ENCODE data around the gene FAM107B. TPM values are rescaled to one million over a fixed set of nuclear protein-coding genes. Genes with fewer than 3 reads are reported as not detected.
A peak's percentile ranks its signal among the peaks of the same experiment; 100 is the strongest.
"Not testable (repeated sequence)": the region's sequence is repeated elsewhere in the genome, so short reads cannot be mapped to it uniquely, and the experiment has no call there.

The FAM107B gene
- total RNA-seq, 1 experiment from 2014 or later: 14.3 TPM

DNA sequence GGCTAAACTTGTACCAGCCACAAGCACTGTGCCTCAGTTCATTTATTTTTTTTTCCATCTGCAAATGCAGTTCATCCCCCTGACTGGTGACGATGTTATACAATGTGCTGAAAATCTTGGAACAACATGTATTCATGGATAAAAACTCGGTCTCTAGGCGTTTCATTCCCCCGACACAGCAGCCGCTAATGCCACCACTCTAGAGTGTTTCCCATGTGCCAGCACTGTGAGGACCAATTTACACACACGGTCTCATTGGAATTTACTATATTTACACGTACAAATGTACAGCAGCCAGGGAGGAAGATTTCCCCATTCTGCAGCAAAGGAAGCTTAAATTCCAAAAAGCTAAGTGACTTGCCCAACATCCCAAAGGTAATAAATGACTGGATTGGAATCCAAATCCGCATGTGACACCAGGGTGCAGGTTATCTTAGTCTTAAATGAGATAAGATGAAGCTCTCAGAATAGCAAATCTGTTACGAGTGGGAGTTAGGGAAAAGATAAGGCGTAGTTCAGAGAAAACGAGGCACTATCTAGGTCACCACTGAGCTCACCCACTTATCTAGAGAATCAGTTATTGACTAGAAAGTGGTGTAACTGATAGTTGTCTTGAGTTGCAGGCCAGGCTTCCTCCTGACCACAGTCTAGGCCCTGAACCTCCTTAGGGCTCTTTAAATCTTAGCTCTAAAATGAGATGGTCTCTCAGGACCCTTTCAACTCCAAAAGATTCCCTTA lies 36.7 kb downstream of the FAM107B start:
- no peak for DNase-seq (ENCODE audit: low read depth)

DNA sequence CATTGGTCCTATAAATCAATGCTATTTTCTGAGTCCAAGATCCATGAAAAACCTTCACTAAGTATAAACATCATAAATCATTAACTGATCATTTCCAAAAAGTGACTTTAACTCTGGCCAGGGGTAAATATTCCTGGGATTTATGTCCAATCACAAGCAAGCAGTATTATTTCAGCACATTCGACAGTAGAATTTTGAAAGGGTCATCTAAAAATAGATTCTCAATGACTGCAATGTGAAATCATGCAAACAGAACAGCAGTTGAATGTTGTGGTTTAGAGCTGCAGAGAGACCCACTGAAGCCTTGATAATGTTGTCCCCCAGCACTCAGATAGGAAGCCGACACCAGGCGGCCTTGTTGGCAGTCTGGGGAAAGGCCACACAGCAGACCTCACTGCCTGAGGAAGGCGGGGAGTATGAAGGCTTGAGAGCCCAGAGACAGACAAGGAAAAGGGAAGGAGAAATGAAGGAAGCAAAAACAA lies 38.1 kb downstream of the FAM107B start:
- no peak for DNase-seq (ENCODE audit: low read depth)

DNA sequence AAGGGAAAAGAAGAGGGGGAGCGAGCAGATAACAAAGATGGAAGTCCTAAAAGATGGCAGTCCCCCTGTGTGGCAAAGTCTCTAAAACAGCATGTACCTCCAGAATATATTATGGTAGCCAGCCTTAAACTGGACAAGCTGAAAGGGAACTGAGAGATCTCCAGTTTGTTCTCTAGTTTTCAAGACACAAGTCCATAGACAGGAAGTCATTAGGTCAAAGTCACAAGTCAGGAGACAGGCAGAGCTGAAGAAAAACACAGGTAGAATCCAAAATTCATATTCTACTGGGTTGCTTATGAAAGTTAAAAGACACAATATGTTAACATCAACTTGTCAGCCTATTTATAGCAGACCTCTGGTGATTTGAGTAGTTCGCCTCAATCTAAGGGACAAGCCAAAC lies 38.7 kb downstream of the FAM107B start:
- no peak for DNase-seq (ENCODE audit: low read depth)

DNA sequence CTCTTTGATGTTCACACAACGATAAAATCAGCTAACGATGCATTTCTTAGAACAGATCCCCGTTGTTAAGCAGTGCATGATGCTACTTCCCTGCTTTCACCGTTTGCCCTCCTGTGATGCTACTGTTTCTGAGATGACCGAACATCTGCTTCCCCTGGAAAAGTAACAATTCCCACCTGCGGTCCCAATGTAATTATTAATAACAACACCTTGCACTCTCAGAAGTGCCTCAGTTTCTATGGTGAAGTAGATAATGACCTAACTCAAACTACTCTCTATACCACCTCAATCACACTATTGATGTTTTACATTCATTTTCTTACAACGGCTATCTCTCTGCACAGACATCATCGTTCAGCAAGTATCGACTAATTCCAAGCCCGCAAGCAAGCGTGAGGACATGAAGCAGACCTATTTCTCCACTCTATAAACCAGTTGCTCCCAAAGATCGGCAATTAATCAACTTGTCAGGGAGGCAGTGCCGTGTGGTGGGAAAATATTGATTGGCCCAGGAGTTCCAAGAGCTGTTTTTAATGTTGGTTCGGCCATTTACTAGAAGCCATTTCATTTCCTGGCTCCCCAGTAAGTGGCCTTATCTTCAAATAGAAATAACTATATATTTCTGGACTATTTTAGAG lies 42.7 kb downstream of the FAM107B start:
- no peak for DNase-seq (ENCODE audit: low read depth)

DNA sequence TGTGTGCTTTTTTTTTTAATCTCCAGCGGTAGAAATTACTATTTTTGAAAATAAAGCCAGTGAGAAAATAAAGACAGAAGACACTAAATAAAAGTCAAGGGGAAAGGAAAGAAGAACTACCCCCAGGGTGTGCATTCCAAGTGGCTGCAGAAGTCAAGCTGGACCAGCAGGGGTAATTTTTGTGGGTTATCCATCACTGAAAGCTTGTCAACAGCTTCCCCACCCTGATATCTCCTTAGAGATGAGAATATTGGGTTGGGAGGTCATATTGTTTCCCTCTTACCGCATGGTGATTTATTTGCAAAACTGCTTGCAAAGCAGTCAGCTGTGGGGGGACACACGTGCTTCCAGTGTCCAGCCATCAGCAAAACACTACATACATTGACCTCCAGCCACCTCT lies 46.4 kb downstream of the FAM107B start:
- DNase-seq (ENCODE audit: low read depth): no peak

DNA sequence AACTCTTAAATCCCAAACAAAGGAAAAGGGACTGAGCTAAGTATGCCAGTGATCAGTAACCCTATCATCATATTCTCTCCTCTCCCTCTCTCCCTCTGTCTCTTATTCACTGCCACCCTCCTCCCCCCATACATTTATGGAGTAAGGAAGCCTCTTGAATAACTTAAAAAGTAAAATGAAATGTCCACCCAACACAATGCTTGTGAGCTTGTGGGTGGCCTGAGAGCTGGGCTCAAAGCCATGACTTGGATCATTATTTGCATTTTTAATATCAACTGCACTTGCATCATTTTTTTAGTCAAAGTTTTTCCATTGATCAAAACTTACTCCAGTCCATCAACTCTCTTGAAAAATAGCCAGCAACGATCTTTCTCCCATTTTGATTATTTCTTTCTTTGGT lies 46.8 kb downstream of the FAM107B start:
- no peak for DNase-seq (ENCODE audit: low read depth)

DNA sequence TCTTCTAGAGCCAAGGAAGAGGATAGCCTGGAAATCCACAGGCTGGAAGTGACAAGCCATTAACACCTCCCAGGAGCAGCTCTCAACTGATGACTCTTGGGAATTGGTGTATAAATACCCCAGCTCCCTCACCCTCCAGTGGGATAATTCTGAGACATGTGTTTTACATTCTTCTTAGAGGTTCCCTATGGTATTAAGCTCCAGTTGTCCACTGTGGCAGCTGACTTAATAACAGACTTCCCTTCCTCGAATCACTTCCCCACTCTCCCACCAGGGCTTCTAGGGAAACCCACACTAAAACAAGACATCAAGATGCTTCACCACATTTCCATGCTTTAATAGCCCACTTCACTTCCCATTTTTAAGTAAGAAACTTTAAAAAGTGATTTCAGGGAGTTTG lies 47.2 kb downstream of the FAM107B start:
- DNase-seq (ENCODE audit: low read depth): no peak

DNA sequence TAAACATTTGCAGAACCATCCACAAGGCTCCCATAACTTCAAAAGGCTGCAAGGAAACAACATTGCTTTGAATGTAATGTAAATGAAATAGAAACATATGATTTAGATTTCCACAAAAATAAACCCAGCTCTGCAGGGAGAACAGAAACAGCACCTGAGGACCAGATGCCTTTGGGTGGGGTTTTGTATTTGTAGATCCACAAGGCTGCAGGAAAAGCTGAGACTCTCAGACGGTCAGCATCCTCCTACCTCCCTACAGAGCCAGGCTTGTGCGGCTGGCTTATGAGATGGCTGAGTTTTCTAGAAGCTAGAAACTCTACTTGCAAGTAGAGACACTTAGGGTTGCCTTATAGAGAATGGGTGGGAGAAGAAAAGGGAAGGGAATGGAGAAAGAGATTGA lies 49.8 kb downstream of the FAM107B start:
- no peak for DNase-seq (ENCODE audit: low read depth)

DNA sequence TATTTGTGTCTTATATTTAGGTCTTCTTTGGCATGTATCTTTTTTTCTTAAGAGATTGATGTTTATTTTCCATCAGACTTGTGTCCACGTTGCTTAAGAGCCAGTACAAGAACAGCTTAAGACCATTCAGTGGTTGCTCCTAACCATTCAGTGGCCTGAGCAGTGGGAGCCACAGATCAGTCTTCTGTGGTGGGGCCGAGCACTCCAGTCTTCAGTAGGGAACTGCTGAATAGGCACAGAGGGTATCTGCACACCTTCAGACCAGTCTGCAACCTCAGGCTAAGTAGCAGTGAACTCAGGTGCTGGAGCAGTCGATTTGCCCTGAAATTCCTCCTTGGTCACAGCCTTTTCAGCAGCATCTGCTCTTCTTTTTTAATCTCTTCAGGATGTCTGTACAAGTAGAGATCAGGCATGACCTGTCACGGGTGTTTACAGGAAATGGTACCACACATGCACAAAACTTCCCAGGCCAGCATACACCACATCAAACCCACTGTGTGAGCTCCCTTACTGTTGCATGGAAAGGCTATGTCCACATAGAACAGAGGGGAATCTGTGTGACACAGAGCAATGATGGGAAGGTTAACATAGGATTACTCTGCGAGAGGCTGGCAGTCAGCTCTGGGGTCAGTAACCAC lies 51.5 kb downstream of the FAM107B start:
- no peak for DNase-seq (ENCODE audit: low read depth)

DNA sequence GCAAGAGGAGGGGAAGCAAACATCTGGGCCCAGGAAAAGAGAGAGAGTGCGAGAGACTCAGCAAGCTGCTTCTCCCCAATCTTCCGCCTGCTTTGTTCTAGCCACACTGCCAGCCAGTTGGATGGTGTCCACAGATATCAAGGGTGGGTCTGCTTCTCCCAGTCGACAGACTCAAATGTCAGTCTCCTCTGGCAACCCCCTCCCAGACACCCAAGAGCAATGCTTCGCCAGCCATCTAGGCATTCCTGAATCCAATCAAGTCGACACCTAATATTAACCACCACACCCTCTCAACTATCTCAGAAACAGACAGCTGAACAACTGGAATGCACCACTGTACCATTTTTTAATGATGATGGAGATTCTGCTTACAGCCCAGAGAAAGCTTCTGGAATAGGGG lies 57.1 kb downstream of the FAM107B start:
- DNase-seq (ENCODE audit: low read depth): no peak

DNA sequence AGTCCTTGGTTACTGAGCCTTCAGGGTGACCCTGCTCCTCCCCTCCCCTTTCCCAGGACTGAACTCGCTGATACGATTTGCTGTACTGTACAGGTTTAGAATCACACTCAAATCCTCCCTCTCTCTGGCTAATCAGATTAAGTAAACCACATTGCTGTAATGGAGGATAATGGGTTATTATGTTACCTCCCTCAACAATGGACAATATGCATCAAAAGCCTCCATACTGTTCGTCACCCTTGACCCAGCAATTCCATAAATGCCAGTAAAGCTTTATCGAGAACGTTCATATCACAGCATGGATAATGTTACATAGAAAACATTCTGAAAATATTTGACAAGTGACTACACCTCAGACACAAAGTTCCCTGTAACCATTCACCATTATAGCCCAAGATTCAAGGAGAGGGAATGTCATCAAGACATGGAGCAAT lies 61.7 kb downstream of the FAM107B start:
- peak; percentile 39 for DNase-seq (ENCODE audit: low read depth)

DNA sequence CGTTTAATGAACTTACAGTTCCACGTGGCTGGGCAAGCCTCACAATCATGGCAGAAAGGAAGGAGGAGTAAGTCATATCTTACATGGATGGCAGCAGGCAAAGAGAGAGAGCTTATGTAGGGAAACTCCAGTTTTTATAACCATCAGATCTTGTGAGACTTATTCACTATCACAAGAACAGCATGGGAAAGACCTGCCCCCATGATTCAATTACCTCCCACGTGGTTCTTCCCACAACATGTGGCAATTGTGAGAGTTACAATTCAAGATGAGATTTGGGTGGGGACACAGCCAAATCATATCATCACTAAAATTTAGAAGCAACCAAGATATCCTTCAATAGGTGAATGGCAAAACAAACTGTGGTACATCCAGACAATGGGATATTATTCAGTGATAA lies 65.4 kb downstream of the FAM107B start:
- not testable (repeated sequence) for DNase-seq (ENCODE audit: low read depth)

DNA sequence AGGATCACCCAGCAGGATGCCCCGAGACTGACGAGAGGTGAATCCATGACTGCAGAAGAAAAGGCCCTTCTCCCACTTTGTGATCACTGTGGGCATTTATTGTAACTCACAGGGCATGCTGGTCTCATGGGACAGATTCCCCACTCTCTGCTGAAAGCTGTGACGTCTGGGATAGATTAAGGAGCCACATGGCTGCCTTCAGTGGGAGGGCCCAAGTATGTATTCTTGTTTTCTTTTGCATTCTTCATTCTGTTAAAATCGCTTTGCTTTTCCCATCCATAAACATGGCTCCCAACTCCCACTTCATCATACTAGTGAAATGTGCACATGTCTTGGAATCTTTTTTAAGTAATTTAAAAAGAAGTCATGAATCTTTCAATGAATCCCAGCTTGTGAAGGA lies 67.2 kb downstream of the FAM107B start:
- no peak for DNase-seq (ENCODE audit: low read depth)

DNA sequence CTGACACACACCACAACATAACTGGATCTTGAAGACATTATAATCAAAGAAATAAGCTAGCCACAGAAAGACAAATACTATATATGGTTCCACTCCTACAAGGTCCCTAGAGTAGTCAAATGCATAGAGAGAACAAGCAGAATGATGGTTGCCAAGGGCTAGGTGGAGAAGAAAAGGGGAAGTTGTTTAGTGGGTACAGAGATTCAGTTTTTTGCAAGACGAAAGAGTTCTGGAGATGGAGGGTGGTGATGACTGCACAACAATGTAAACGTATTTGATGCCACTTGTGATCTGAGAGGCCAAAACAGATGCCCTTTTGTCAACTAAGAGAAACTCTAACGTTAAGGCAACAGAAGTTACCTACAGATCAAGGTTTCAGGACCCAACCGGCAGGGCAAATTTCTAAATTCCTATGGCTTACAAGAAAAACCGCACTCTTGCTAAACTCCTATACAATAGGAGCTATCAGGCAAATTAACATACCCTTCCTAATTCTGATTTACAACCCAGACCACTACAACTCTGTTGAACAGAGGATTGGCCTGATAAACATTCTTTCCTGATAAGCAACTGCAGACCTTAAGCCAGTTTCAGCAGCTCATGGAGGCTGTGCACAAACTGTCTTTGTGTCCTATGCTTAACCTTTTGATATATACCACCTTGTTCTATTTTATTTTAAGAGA lies 69.0 kb downstream of the FAM107B start:
- DNase-seq (ENCODE audit: low read depth): no peak

DNA sequence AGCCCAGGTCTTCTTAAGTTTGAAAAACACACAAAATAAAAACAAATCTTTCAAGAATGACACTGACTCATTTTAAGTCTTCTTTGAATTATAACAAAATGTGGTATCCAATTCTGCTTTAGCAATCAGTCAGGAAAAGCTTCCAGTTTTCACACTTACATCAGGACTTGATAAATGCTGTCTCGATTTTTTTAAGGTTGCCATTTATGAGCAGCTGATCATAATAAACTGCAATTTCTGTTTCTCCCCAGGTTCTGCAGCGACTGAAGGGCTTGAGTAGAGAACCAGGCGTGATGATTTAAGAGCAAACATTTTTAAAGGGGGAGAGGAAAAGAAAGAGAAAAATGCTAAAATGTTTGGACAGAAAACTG lies 71.1 kb downstream of the FAM107B start:
- no peak for DNase-seq (ENCODE audit: low read depth)

DNA sequence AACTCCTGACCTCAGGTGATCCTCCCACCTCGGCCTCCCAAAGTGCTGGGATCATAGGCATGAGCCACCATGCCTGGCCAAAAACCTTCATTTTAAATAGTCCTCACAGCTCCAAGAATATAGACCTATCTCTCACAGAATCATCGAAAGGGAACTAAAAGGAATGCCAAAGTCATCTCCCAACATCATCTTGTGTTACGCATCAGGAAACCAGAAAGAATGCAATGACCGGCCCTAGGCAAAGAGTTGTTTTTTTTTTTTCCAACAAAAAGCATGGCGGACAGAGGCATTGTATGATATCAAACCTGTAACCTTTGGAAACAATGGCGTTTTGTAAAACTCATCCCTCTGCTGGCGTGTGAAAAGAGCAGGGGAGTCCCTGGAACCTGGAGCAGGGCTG lies 73.2 kb downstream of the FAM107B start:
- no peak for DNase-seq (ENCODE audit: low read depth)

DNA sequence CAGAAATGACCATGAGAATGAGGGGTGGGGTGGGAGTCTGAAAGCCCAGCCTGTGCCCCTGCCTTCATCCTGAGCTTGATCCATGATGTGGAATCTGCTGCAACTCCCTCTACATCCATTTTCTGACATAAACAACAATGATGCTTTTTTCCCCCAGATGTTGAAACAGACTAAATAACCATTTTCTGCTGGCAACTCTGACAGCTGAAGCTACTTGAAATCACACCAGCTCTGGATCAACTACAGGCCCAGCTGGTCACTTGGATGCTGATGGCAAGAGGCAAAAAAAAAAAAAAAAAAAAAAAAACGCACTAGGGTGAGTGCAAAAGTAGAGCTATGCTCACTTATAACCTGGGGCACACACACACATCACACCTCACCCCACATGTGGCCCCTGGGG lies 74.2 kb downstream of the FAM107B start:
- DNase-seq (ENCODE audit: low read depth): no peak

DNA sequence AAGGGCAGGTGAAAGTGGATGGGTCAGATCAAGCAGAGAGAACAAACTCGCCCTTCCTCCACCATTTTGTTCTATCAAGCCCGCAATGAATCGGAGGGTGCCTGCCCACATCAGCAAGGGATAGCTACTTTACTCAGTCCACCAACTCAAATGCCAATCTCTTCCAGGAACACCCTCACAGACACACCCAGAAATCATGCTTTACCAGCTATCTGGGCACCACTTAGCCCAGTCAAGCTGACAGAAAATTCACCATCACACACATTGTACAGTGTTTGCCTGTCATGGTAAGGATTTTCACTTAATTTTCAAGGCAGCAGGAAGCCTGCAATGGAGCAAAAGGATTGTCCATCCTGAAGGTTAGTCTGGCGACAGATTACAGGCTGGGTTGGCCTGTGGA lies 75.2 kb downstream of the FAM107B start:
- DNase-seq (ENCODE audit: low read depth): no peak

DNA sequence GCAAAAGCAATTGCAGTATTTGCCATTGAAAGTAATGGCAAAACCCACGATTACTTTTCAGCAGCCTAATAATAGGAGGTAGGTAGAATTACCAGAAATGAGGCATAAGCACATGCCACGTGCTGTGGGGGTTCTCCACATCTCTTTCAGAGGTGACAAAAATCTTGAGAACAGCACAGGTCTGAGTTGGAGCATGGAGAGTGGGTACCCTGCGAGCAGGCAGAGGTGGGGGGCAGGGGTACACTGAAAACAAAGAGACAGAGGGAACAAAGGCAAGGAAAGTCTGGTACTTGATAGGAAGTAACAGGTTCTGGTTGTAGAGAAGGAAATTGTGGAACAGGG lies 75.9 kb downstream of the FAM107B start:
- no peak for DNase-seq (ENCODE audit: low read depth)

DNA sequence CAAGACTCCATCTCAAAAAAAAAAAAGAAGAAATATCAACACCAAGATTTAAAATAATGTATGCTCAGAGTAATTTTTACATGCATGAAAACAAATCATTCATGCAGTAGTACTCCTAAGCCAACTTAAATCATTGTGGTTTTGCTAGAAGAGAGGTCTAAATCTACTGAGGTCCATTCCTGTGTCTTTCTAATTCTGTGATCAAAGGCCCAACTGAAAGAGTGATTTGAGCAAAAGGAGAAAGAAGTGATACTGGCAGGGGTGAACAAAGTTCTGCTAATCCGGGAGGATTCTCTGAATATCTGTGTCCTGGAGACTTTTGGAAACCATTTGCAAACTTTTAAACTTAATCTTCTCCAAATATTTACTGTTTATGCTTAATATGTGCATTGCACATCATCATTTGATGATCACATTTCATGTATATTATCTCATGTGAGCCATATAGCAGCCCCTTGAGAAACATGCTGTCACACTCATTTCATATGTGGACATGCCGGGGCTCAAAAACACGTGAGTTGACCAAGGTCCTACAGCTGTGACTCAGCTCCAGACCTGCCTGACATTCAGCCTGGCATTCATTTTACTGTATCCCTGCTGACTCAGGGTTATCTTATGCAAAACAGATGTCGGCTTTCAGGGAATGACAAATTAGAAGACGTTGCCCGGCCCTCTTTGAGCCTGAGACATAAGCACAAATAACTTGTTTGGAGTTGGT lies 76.4 kb downstream of the FAM107B start:
- DNase-seq (ENCODE audit: low read depth): peak; percentile 35

DNA sequence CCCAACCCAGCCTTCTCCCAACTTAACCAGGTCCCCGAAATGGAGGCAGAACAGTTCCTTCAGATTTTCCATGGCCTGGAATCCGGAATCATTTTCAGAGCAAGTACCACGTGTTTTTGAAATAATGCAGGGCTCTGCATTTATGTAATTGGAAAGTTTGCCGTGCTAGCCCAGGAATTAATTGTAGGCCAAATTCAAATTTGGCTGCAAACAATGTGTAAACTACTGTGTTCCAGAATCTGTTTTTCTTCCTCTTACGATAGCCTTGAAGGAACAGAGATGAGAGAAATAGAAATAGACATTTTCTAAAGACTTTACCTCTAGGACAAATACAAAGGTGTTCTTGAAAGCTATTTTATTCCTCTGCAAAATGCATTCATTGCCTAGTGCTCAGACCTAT lies 77.4 kb downstream of the FAM107B start:
- no peak for DNase-seq (ENCODE audit: low read depth)

DNA sequence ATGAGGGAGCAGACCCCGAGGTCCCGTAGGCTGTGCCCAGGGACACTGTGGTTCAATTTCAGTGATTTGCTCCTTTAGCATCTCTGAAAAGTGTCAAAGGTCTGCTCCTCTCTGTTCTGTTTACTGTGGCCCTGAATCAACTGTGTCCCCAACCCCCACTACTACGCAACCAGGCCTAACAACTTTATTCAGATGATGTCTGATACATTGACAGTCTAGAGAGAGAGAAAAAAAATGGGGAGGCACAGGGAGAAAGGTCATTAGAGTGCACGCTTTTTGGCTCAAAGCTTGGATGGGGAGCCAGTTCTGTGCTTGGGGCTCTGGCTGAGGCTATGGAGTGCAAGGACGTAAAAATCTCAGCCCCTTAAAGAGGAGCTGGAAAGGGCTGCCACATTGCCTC lies 77.9 kb downstream of the FAM107B start:
- no peak for DNase-seq (ENCODE audit: low read depth)
